Trophoblast cell (in vitro differentiated cells and primary cell): ENCODE results near the gene ENPP3.
A peak's percentile ranks its signal among the peaks of the same experiment; 100 is the strongest.

Source experiments
- DNase-seq, 2 donors: peaks; one replicate each; pipeline ENCODE4 v3.0.0-alpha.2; 2016
- H2AFZ ChIP-seq: 2 replicates; pipeline ENCODE4 v1.6.1; 2013; ENCODE audit warnings: low read length, moderate library complexity, mild to moderate bottlenecking; ENCODE audit not compliant: insufficient read depth, poor library complexity
- H2AK5ac ChIP-seq: 2 replicates; pipeline ENCODE4 v1.6.1; 2013; ENCODE audit warnings: mild to moderate bottlenecking, low read length
- H2BK120ac ChIP-seq: 2 replicates; pipeline ENCODE4 v1.6.1; 2013; ENCODE audit warnings: low read length, mild to moderate bottlenecking, moderate library complexity; ENCODE audit not compliant: insufficient read depth, poor library complexity
- H2BK12ac ChIP-seq: 2 replicates; pipeline ENCODE4 v1.6.1; 2013; ENCODE audit warnings: mild to moderate bottlenecking, low read length, moderate library complexity
- H2BK5ac ChIP-seq: 2 replicates; pipeline ENCODE4 v1.6.1; 2013; ENCODE audit warnings: low read length, low read depth, moderate library complexity, mild to moderate bottlenecking; ENCODE audit not compliant: poor library complexity
- H3K14ac ChIP-seq: 2 replicates; pipeline ENCODE4 v1.6.1; 2013; ENCODE audit warnings: mild to moderate bottlenecking, low read length
- H3K18ac ChIP-seq: 2 replicates; pipeline ENCODE4 v1.6.1; 2013; ENCODE audit warnings: mild to moderate bottlenecking, low read length
- H3K23ac ChIP-seq: 2 replicates; pipeline ENCODE4 v1.6.1; 2013; ENCODE audit warnings: low read length
- H3K27ac ChIP-seq: 2 replicates; pipeline ENCODE4 v1.5.1; 2013; ENCODE audit warnings: low read depth, mild to moderate bottlenecking, inconsistent platforms, low read length, moderate library complexity
- H3K27me3 ChIP-seq: 2 replicates; pipeline ENCODE4 v1.6.1; 2013; ENCODE audit warnings: inconsistent platforms, mild to moderate bottlenecking, low read length, moderate library complexity; ENCODE audit not compliant: insufficient read depth
- H3K36me3 ChIP-seq, 2 experiments: 1 replicate in 1 of 2; 2 replicates in 1 of 2; pipeline ENCODE4 v1.6.1; 2013; ENCODE audit warnings: low read length in 2 of 2, mild to moderate bottlenecking in 2 of 2, moderate library complexity in 1 of 2; ENCODE audit not compliant: insufficient read depth in 2 of 2, control insufficient read depth in 1 of 2
- H3K4ac ChIP-seq: 2 replicates; pipeline ENCODE4 v1.6.1; 2013; ENCODE audit warnings: low read depth, mild to moderate bottlenecking, low read length, moderate library complexity
- H3K4me1 ChIP-seq, 2 experiments: 1 replicate in 1 of 2; 2 replicates in 1 of 2; pipeline ENCODE4 v1.6.1; 2013; ENCODE audit warnings: low read length in 2 of 2, mild to moderate bottlenecking in 2 of 2, moderate library complexity in 1 of 2; ENCODE audit not compliant: insufficient read depth in 2 of 2, control insufficient read depth in 1 of 2
- H3K4me2 ChIP-seq: 2 replicates; pipeline ENCODE4 v1.6.1; 2013; ENCODE audit warnings: inconsistent platforms, mild to moderate bottlenecking, low read length, moderate library complexity
- H3K4me3 ChIP-seq: 2 replicates; pipeline ENCODE4 v1.5.1; 2013; ENCODE audit warnings: mild to moderate bottlenecking, low read depth, low read length, inconsistent platforms
- H3K79me1 ChIP-seq: one replicate; pipeline ENCODE4 v1.6.1; 2013; ENCODE audit warnings: low read length
- H3K79me2 ChIP-seq: 2 replicates; pipeline ENCODE4 v1.6.1; 2013; ENCODE audit warnings: low read length, mild to moderate bottlenecking; ENCODE audit not compliant: control insufficient read depth, insufficient read depth, poor library complexity
- H3K9ac ChIP-seq: 2 replicates; pipeline ENCODE4 v1.6.1; 2013; ENCODE audit warnings: mild to moderate bottlenecking, low read length
- H3K9me3 ChIP-seq: 2 replicates; pipeline ENCODE4 v1.6.1; 2013; ENCODE audit warnings: low read depth, mild to moderate bottlenecking, control low read depth, inconsistent platforms, low read length; ENCODE audit not compliant: insufficient read depth
- H4K12ac ChIP-seq: 2 replicates; pipeline ENCODE4 v1.6.1; 2013; ENCODE audit warnings: low read depth, mild to moderate bottlenecking, low read length, moderate library complexity
- H4K8ac ChIP-seq: 2 replicates; pipeline ENCODE4 v1.6.1; 2013; ENCODE audit warnings: low read depth, mild to moderate bottlenecking, low read length, moderate library complexity
- H4K91ac ChIP-seq: one replicate; pipeline ENCODE4 v1.6.1; 2013; ENCODE audit warnings: low read depth, mild to moderate bottlenecking, low read length, moderate library complexity
- WGBS: extraction: QIAGEN DNeasy Blood & Tissue Kit; methylation state at CpG from one replicate; pipeline ENCODE4 v1.1.7; 2013; ENCODE audit warnings: missing lambda C conversion rate; ENCODE audit not compliant: insufficient read length, insufficient coverage; ENCODE audit errors: extremely low coverage; 5-methylcytosine and 5-hydroxymethylcytosine counted together

ENPP3 gene

GRCh38 chr6:131594074-131594473 lies 43.0 kb upstream of the ENPP3 start:
- no peak overlapping the region for H2BK5ac ChIP-seq
- H3K9me3 ChIP-seq: no peaks in the 10 kb centered on the region
- no peaks in the 10 kb centered on the region for H3K79me1 ChIP-seq
- no peak overlapping the region for H3K4ac ChIP-seq
- H4K8ac ChIP-seq: no peak overlapping the region
- no peaks in the 10 kb centered on the region for H3K79me2 ChIP-seq
- no CpG with 5 or more reads among the region's 11 CpGs for WGBS
- H3K9ac ChIP-seq: no peak overlapping the region
- H3K14ac ChIP-seq: no peak overlapping the region
- H3K23ac ChIP-seq: no peak overlapping the region
- no peak overlapping the region for H2BK120ac ChIP-seq
- H4K12ac ChIP-seq: no peak overlapping the region
- H3K4me1 ChIP-seq: no peaks in the 10 kb centered on the region
- no peak overlapping the region for H4K91ac ChIP-seq
- H3K27ac ChIP-seq: no peak overlapping the region
- no peak overlapping the region for H3K4me2 ChIP-seq
- no peaks in the 10 kb centered on the region for H3K27me3 ChIP-seq
- H2AK5ac ChIP-seq: no peak overlapping the region
- DNase-seq: peak; percentile 35 to 61
- no peak overlapping the region for H2BK12ac ChIP-seq
- no peak overlapping the region for H3K4me3 ChIP-seq
- H3K18ac ChIP-seq: no peak overlapping the region
- H3K36me3 ChIP-seq: peaks cover 20 to 25% of the 10 kb centered on the region in 2 experiments
- H2AFZ ChIP-seq: no peak overlapping the region

GRCh38 chr6:131597446-131597845 lies 39.7 kb upstream of the ENPP3 start:
- Histone ChIP-seq H2BK120ac (no peak overlapping the region), H3K79me2 (no peaks in the 10 kb centered on the region), H3K4me3 (no peak overlapping the region), H3K36me3 (peaks cover 15 to 24% of the 10 kb centered on the region in 2 experiments), H3K23ac (no peak overlapping the region), H3K27me3 (no peaks in the 10 kb centered on the region), H3K4me1 (no peaks in the 10 kb centered on the region), H3K18ac (no peak overlapping the region), H3K9me3 (no peaks in the 10 kb centered on the region), H3K79me1 (no peaks in the 10 kb centered on the region), H4K91ac (no peak overlapping the region), H2AK5ac (no peak overlapping the region), H4K12ac (no peak overlapping the region), H2BK12ac (no peak overlapping the region), H3K9ac (no peak overlapping the region), H2BK5ac (no peak overlapping the region), H3K14ac (no peak overlapping the region), H4K8ac (no peak overlapping the region), H2AFZ (no peak overlapping the region), H3K27ac (no peak overlapping the region), H3K4me2 (no peak overlapping the region), H3K4ac (no peak overlapping the region)
- no CpG with 5 or more reads among the region's 3 CpGs for WGBS
- DNase-seq: peak in 1 of 2 donors; percentile 24

GRCh38 chr6:131600716-131601115 lies 36.4 kb upstream of the ENPP3 start:
- no peak overlapping the region for H3K23ac ChIP-seq
- no peak overlapping the region for H2BK12ac ChIP-seq
- no peak overlapping the region for H2BK5ac ChIP-seq
- no peak overlapping the region for H3K14ac ChIP-seq
- no peak for DNase-seq
- H2AK5ac ChIP-seq: no peak overlapping the region
- no CpG with 5 or more reads among the region's 4 CpGs for WGBS
- no peaks in the 10 kb centered on the region for H3K79me1 ChIP-seq
- H3K27me3 ChIP-seq: no peaks in the 10 kb centered on the region
- H2AFZ ChIP-seq: no peak overlapping the region
- H4K8ac ChIP-seq: no peak overlapping the region
- no peak overlapping the region for H4K91ac ChIP-seq
- no peak overlapping the region for H2BK120ac ChIP-seq
- no peak overlapping the region for H3K27ac ChIP-seq
- no peak overlapping the region for H3K4me2 ChIP-seq
- no peaks in the 10 kb centered on the region for H3K4me1 ChIP-seq
- no peaks in the 10 kb centered on the region for H3K79me2 ChIP-seq
- no peak overlapping the region for H3K9ac ChIP-seq
- no peak overlapping the region for H3K4ac ChIP-seq
- H3K18ac ChIP-seq: no peak overlapping the region
- no peak overlapping the region for H4K12ac ChIP-seq
- H3K4me3 ChIP-seq: no peak overlapping the region
- H3K36me3 ChIP-seq: peaks cover 11 to 19% of the 10 kb centered on the region in 2 experiments
- H3K9me3 ChIP-seq: no peaks in the 10 kb centered on the region

GRCh38 chr6:131602781-131603312 lies 34.3 kb upstream of the ENPP3 start:
- Histone ChIP-seq H3K79me1 (no peaks in the 10 kb centered on the region), H2BK12ac (no peak overlapping the region), H2BK5ac (no peak overlapping the region), H3K4me2 (no peak overlapping the region), H3K4ac (no peak overlapping the region), H2AFZ (no peak overlapping the region), H2BK120ac (no peak overlapping the region), H3K23ac (no peak overlapping the region), H4K12ac (no peak overlapping the region), H3K27me3 (no peaks in the 10 kb centered on the region), H3K9ac (no peak overlapping the region), H3K27ac (no peak overlapping the region), H3K36me3 (peaks cover 7 to 20% of the 10 kb centered on the region in 2 experiments), H3K9me3 (no peaks in the 10 kb centered on the region), H3K18ac (no peak overlapping the region), H3K4me1 (no peaks in the 10 kb centered on the region), H3K79me2 (no peaks in the 10 kb centered on the region), H4K8ac (no peak overlapping the region), H3K14ac (no peak overlapping the region), H4K91ac (no peak overlapping the region), H3K4me3 (no peak overlapping the region), H2AK5ac (no peak overlapping the region)
- peak; percentile 11 to 46 for DNase-seq
- no CpG with 5 or more reads among the region's 1 CpG for WGBS
